GM12872 (cell line): ENCODE measurements around the gene FES.

Experiments used
- CTCF ChIP-seq: IDR thresholded peaks from 3 replicates; pipeline ENCODE4 v1.5.1; 2011; ENCODE audit warnings: low read depth, mild to moderate bottlenecking, low read length, moderate library complexity; ENCODE audit not compliant: insufficient read depth

The FES gene

GRCh38 chr15:90840157-90840855, 44.0 kb upstream of the FES start:
- no peak for TF ChIP-seq CTCF

GRCh38 chr15:90840954-90841353, 43.4 kb upstream of the FES start:
- no peak for TF ChIP-seq CTCF

GRCh38 chr15:90844696-90845095, 39.6 kb upstream of the FES start:
- TF ChIP-seq CTCF, result no peak

- TF ChIP-seq CTCF, result no peak
These were observed 38.9 kb upstream of the FES start for GRCh38 chr15:90845201-90845949.

- no peak for TF ChIP-seq CTCF
These were observed 33.2 kb upstream of the FES start for GRCh38 chr15:90851114-90851513.

- no peak for TF ChIP-seq CTCF
These were observed 32.4 kb upstream of the FES start for GRCh38 chr15:90851940-90852339.

GRCh38 chr15:90855139-90855538, 29.2 kb upstream of the FES start:
- no peak for TF ChIP-seq CTCF
